ENCODE results near the gene PKD1.

DNA sequence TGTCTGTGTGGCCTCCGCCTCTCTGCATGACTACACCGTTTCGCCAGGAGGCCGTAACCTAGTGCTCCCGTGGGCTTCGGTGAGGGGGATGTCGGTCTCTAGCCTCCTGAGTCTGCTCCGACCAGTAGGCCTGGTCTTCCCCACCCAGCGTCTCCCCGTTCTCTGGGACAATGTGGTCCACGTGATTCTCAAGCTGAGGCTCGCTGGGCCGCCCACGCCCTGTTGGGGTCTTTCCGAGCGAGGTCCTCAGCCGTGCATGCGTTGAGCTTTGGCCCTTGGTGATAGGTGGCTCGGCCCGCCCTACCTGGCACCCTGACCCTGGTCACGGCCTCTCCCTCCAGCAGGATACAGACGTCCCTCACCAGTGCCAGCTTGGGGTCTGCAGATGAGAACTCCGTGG lies 57.0 kb downstream of the PKD1 start:
- TF ChIP-seq SIN3A (IDR thresholded peaks at IDR 0.05; ENCODE audit: borderline replicate concordance, insufficient read depth, low read length) (no peak), POLR2AphosphoS5 (IDR thresholded peaks at IDR 0.05; ENCODE audit: low read depth, low read length) (no peak), REST (IDR thresholded peaks at IDR 0.05; ENCODE audit: insufficient read depth in 1 of 2, low read depth in 2 of 2, low read length in 2 of 2) (no peak), TAF1 (IDR thresholded peaks at IDR 0.05; ENCODE audit: borderline replicate concordance, insufficient read depth, low read length) (no peak), FOXP2 (optimal IDR thresholded peaks at IDR 0.05; ENCODE audit: borderline replicate concordance, extremely low read depth, extremely low read length, insufficient read depth) (no peak)

Measured in PFSK-1 (cell line).